GM19455 (cell line): ENCODE data around the gene C8B.

Source experiments
- ATAC-seq: cut with Tn5 transposase; IDR thresholded peaks from one replicate; pipeline ENCODE4 v1.9.1; 2021; ENCODE audit not compliant: unreplicated experiment

The C8B gene

GRCh38 chr1:56903778-56904177 lies 62.0 kb downstream of the C8B start:
- ATAC-seq: no peak

DNA sequence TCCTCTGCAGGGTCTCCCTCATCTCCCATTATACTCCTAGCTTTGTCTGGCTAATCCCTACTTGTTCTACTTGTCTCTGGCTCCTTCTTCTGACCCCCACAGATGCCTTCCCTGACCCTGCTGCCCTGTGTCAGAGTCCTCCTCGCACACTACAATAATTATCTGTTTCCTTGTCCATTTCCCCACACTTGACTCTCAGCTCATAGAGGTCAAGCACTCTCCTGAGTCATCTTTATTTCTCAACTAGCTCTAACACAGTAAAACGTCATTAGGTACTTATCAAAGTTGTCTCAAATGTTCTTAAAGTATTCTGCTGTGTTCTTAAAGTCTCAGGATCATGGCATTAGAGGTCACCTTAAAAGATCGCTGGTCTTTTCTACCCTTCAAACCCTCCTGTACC lies 64.1 kb downstream of the C8B start:
- ATAC-seq: no peak

DNA sequence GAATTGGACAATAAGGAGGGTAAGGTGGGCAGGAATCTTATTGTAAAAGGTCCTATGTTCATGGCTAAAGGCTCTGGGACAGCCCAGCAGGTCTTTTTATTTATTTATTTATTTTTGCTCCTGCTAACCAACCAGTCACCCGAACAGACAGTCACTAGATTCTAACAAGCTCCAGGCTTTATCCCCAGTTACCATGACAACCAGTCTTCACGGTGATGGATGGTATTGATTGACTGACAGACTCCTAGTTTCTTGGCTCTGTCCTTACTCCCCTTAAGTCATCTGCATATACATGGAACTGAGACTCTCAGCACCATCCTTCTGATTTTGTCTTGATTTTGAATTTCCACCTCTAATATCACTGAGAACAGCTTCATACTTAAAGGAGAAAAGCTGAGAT lies 66.9 kb downstream of the C8B start:
- ATAC-seq: no peak

- ATAC-seq: no peak
Measured at GRCh38 chr1:56898005-56898373, 67.8 kb downstream of the C8B start.

GRCh38 chr1:56897150-56898004 lies 68.4 kb downstream of the C8B start:
- no peak for ATAC-seq

- ATAC-seq: no peak
Measured at GRCh38 chr1:56894014-56894413, 71.8 kb downstream of the C8B start.

- no peak for ATAC-seq
Measured at GRCh38 chr1:56890229-56890628, 75.6 kb downstream of the C8B start.

GRCh38 chr1:56881417-56881816 lies 84.4 kb downstream of the C8B start:
- no peak for ATAC-seq

DNA sequence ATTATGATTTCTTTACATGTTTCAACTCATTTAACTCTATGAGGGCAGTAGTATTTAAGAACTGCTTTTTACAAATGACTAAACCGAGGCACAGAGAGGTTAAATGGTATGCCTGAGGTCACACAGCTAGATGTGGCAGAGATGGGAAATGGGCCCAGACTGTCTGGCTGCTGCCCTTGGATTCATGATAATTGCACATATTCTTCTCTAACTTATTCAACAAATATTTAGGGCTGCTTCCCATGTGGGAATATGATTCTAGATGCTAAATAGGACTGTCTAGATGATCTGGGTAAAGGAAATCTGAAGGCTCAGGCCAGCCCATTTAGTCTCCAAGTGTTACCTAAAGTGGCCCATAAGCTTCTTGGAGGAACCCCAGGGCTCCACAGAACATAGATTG lies 85.0 kb downstream of the C8B start:
- ATAC-seq: no peak
